ENCODE measurements around the gene IL32. TPM values are rescaled to one million over a fixed set of nuclear protein-coding genes. Genes with fewer than 3 reads are reported as not detected.

Gene IL32
- total RNA-seq, 4 donors from 2014 or later: 24.0 to 53.6 (median 28.9) TPM

- no peaks in the 10 kb centered on the region for H3K9me3 ChIP-seq
Observed at GRCh38 chr16:3025032-3026002, 40.1 kb upstream of the IL32 start.

GRCh38 chr16:3026003-3026378 is 39.4 kb upstream of the IL32 start:
- Histone ChIP-seq H3K36me3 (peaks cover 4 to 13% of the 10 kb centered on the region in 2 donors), H3K9me3 (no peaks in the 10 kb centered on the region), H3K27ac (no peak overlapping the region), H3K27me3 (no peaks in the 10 kb centered on the region), H3K4me3 (replicated peaks in 1 of 3) (no peak overlapping the region), H3K4me1 (peaks cover 34 to 52% of the 10 kb centered on the region in 2 donors)
- TF ChIP-seq POLR2A (IDR thresholded peaks at IDR 0.05): no peak
- TF ChIP-seq CTCF (IDR thresholded peaks at IDR 0.05): no peak
- WGBS, 2 donors: 92 to 98% methylated on average over 8 of the region's 8 CpGs
- no peak for DNase-seq
- intact Hi-C loops (cut with DNase I): no loop called here

More at GRCh38 chr16:3025032-3026002, 40.1 kb upstream of the IL32 start:
- Histone ChIP-seq H3K36me3 (peaks cover 4 to 13% of the 10 kb centered on the region in 2 donors), H3K27me3 (no peaks in the 10 kb centered on the region), H3K4me1 (peaks cover 35 to 52% of the 10 kb centered on the region in 2 donors), H3K4me3 (replicated peaks in 1 of 3) (no peak overlapping the region), H3K27ac (no peak overlapping the region)
- TF ChIP-seq CTCF (IDR thresholded peaks at IDR 0.05) (no peak), POLR2A (IDR thresholded peaks at IDR 0.05) (no peak)
- WGBS, 2 donors: 95 to 96% methylated on average over 17 to 18 of the region's 18 CpGs
- intact Hi-C loops (cut with DNase I): no loop called here
- DNase-seq: no peak

GRCh38 chr16:3026609-3027488 is 38.6 kb upstream of the IL32 start:
- intact Hi-C loops (cut with DNase I): no loop called here
- Histone ChIP-seq H3K36me3 (peaks cover 4 to 13% of the 10 kb centered on the region in 2 donors), H3K27ac (no peak overlapping the region), H3K9me3 (no peaks in the 10 kb centered on the region), H3K4me3 (replicated peaks in 1 of 3) (no peak overlapping the region), H3K4me1 (peaks cover 25 to 48% of the 10 kb centered on the region in 2 donors), H3K27me3 (no peaks in the 10 kb centered on the region)
- DNase-seq: no peak
- TF ChIP-seq POLR2A (IDR thresholded peaks at IDR 0.05) (no peak), CTCF (IDR thresholded peaks at IDR 0.05) (no peak)
- WGBS, 2 donors: 97% methylated on average over 20 to 21 of the region's 24 CpGs

- no peak for TF ChIP-seq CTCF (IDR thresholded peaks at IDR 0.05)
- TF ChIP-seq POLR2A (IDR thresholded peaks at IDR 0.05): no peak
- WGBS, 2 donors: 90 to 96% methylated on average over 7 to 8 of the region's 8 CpGs
- no peaks in the 10 kb centered on the region for H3K27me3 ChIP-seq
- no peak overlapping the region for H3K4me3 ChIP-seq (replicated peaks in 1 of 3)
- no peak for DNase-seq
- H3K27ac ChIP-seq: no peak overlapping the region
- no peaks in the 10 kb centered on the region for H3K9me3 ChIP-seq
- intact Hi-C loops (cut with DNase I): no loop called here
- peaks cover 19 to 42% of the 10 kb centered on the region in 2 donors for H3K4me1 ChIP-seq
- H3K36me3 ChIP-seq: peaks cover 4 to 13% of the 10 kb centered on the region in 2 donors
Observed at GRCh38 chr16:3027489-3027795, 38.0 kb upstream of the IL32 start.

All from thyroid gland (tissue), 4 donors.